SK-N-SH treated with all-trans-retinoic acid at 6 μM for 48 hours (cell line): ENCODE measurements around the gene ARHGAP24.

Source experiments
- ATAC-seq: fragments of 200-7000 bp; cut with Tn5 transposase; 3 replicates; pipeline ENCODE4 v1.9.1; 2020; ENCODE audit warnings: mild to moderate bottlenecking, moderate library complexity
- ARNTL ChIP-seq: fragments of 450-650 bp; formaldehyde crosslinking; IDR thresholded peaks from 2 replicates; pipeline ENCODE4 v1.5.0; 2020; ENCODE audit warnings: low read depth, mild to moderate bottlenecking, moderate library complexity, borderline replicate concordance
- BACH2 ChIP-seq: fragments of 250-450 bp; sonication (Bioruptor Pico); IDR thresholded peaks from 2 replicates; pipeline ENCODE4 v1.9.0; 2021; ENCODE audit warnings: mild to moderate bottlenecking, borderline replicate concordance
- CSDC2 ChIP-seq: fragments of 250-450 bp; sonication (Bioruptor Pico); IDR thresholded peaks from 2 replicates; pipeline ENCODE4 v1.5.0; 2020; ENCODE audit warnings: mild to moderate bottlenecking, moderate library complexity
- ESRRG ChIP-seq: fragments of 250-450 bp; sonication (Bioruptor Pico); IDR thresholded peaks from 2 replicates; pipeline ENCODE4 v1.6.1; 2021; ENCODE audit warnings: mild to moderate bottlenecking
- GLIS3 ChIP-seq: fragments of 250-450 bp; sonication (Bioruptor Pico); IDR thresholded peaks from 2 replicates; pipeline ENCODE4 v1.5.0; 2020; ENCODE audit warnings: mild to moderate bottlenecking, moderate library complexity
- ISL1 ChIP-seq: fragments of 250-450 bp; sonication (Bioruptor Pico); IDR thresholded peaks from 2 replicates; pipeline ENCODE4 v2.1.2; 2022; ENCODE audit warnings: mild to moderate bottlenecking, moderate library complexity
- OSR1 ChIP-seq: fragments of 250-450 bp; sonication (Bioruptor Pico); IDR thresholded peaks from 2 replicates; pipeline ENCODE4 v1.8.0; 2022; ENCODE audit warnings: moderate library complexity, mild to moderate bottlenecking, inconsistent platforms
- PPARA ChIP-seq: fragments of 250-450 bp; sonication (Bioruptor Pico); IDR thresholded peaks from 2 replicates; pipeline ENCODE4 v1.5.0; 2020; ENCODE audit warnings: mild to moderate bottlenecking, borderline replicate concordance
- RARB ChIP-seq: fragments of 250-450 bp; sonication (Bioruptor Pico); IDR thresholded peaks from 2 replicates; pipeline ENCODE4 v1.8.0; 2021; ENCODE audit warnings: mild to moderate bottlenecking, moderate library complexity
- SNAI2 ChIP-seq: fragments of 250-450 bp; sonication (Bioruptor Pico); IDR thresholded peaks from 2 replicates; pipeline ENCODE4 v1.5.0; 2020; ENCODE audit warnings: mild to moderate bottlenecking, moderate library complexity
- TCF4 ChIP-seq: fragments of 250-450 bp; sonication (Bioruptor Pico); IDR thresholded peaks from 2 replicates; pipeline ENCODE4 v1.8.0; 2021; ENCODE audit warnings: mild to moderate bottlenecking, moderate library complexity, borderline replicate concordance
- TOX ChIP-seq: fragments of 250-450 bp; sonication (Bioruptor Pico); IDR thresholded peaks from 2 replicates; pipeline ENCODE4 v1.8.0; 2021; ENCODE audit warnings: mild to moderate bottlenecking, moderate library complexity, borderline replicate concordance
- ZC3H10 ChIP-seq: fragments of 250-450 bp; sonication (Bioruptor Pico); IDR thresholded peaks from 2 replicates; pipeline ENCODE4 v1.5.1; 2021; ENCODE audit warnings: mild to moderate bottlenecking, moderate library complexity
- ZFP3 ChIP-seq: fragments of 250-450 bp; sonication (Bioruptor Pico); IDR thresholded peaks from 2 replicates; pipeline ENCODE4 v1.5.0; 2020; ENCODE audit warnings: mild to moderate bottlenecking, moderate library complexity
- ZFP30 ChIP-seq: fragments of 450-650 bp; formaldehyde crosslinking; IDR thresholded peaks from 2 replicates; pipeline ENCODE4 v1.5.0; 2022; ENCODE audit warnings: mild to moderate bottlenecking, moderate library complexity
- ZNF70 ChIP-seq: fragments of 450-650 bp; formaldehyde crosslinking; IDR thresholded peaks from 2 replicates; pipeline ENCODE4 v1.5.0; 2020; ENCODE audit warnings: mild to moderate bottlenecking, moderate library complexity
- ZNF8 ChIP-seq: fragments of 450-650 bp; formaldehyde crosslinking; IDR thresholded peaks from 2 replicates; pipeline ENCODE4 v1.5.0; 2020; ENCODE audit warnings: mild to moderate bottlenecking, moderate library complexity
- TF ChIP-seq, protein P1 (sequence below): fragments of 250-450 bp; sonication (Bioruptor Pico); IDR thresholded peaks from 2 replicates; pipeline ENCODE4 v1.5.1; 2020; ENCODE audit warnings: low read depth, mild to moderate bottlenecking, moderate library complexity
- TF ChIP-seq, protein P2 (sequence below): fragments of 250-450 bp; sonication (Bioruptor Pico); IDR thresholded peaks from 2 replicates; pipeline ENCODE4 v1.5.1; 2021; ENCODE audit warnings: mild to moderate bottlenecking, moderate library complexity
- TF ChIP-seq, protein P3 (sequence below): fragments of 250-450 bp; sonication (Bioruptor Pico); IDR thresholded peaks from 2 replicates; pipeline ENCODE4 v1.5.0; 2020; ENCODE audit warnings: mild to moderate bottlenecking, moderate library complexity
- TF ChIP-seq, protein P4 (sequence below): fragments of 250-450 bp; sonication (Bioruptor Pico); IDR thresholded peaks from 2 replicates; pipeline ENCODE4 v1.8.0; 2020; ENCODE audit warnings: mild to moderate bottlenecking, moderate library complexity, borderline replicate concordance

ARHGAP24 gene

DNA sequence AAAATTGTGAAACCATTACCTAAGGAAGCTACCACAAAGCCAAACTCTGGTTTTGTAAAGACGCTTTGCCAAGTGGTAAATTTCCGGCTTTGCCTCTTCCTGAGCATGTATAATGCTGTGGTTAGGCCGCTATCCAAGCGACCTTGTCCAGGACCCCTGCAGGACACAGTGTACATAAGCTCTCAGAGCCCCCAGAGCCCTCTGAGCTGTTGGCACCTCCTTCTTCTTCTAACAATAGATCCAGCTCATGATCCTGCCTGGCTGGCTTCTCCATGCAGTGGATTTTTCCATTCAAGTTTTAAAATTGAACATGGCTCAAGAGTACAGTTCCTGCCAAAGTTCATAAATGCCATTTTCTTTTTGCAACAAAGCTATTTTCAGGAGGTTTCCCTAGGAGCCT, 558.2 kb downstream of the ARHGAP24 start:
- ATAC-seq: peak; percentile 60
- TF ChIP-seq TOX (CRISPR knock-in tag): no peak
- no peak for TF ChIP-seq ZFP3 (CRISPR knock-in tag)
- TF ChIP-seq PPARA (CRISPR knock-in tag): no peak
- TF ChIP-seq GLIS3 (CRISPR knock-in tag): no peak
- TF ChIP-seq RARB (CRISPR knock-in tag): no peak
- no peak for TF ChIP-seq ZNF8 (CRISPR knock-in tag)
- TF ChIP-seq, protein P1, sequence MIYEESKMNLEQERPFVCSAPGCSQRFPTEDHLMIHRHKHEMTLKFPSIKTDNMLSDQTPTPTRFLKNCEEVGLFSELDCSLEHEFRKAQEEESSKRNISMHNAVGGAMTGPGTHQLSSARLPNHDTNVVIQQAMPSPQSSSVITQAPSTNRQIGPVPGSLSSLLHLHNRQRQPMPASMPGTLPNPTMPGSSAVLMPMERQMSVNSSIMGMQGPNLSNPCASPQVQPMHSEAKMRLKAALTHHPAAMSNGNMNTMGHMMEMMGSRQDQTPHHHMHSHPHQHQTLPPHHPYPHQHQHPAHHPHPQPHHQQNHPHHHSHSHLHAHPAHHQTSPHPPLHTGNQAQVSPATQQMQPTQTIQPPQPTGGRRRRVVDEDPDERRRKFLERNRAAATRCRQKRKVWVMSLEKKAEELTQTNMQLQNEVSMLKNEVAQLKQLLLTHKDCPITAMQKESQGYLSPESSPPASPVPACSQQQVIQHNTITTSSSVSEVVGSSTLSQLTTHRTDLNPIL (CRISPR knock-in tag): no peak
- TF ChIP-seq BACH2: no peak
- no peak for TF ChIP-seq ARNTL
- TF ChIP-seq TCF4: no peak
- TF ChIP-seq, protein P2, sequence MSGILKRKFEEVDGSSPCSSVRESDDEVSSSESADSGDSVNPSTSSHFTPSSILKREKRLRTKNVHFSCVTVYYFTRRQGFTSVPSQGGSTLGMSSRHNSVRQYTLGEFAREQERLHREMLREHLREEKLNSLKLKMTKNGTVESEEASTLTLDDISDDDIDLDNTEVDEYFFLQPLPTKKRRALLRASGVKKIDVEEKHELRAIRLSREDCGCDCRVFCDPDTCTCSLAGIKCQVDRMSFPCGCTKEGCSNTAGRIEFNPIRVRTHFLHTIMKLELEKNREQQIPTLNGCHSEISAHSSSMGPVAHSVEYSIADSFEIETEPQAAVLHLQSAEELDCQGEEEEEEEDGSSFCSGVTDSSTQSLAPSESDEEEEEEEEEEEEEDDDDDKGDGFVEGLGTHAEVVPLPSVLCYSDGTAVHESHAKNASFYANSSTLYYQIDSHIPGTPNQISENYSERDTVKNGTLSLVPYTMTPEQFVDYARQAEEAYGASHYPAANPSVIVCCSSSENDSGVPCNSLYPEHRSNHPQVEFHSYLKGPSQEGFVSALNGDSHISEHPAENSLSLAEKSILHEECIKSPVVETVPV (CRISPR knock-in tag): no peak
- TF ChIP-seq ESRRG (CRISPR knock-in tag): no peak
- TF ChIP-seq, protein P3, sequence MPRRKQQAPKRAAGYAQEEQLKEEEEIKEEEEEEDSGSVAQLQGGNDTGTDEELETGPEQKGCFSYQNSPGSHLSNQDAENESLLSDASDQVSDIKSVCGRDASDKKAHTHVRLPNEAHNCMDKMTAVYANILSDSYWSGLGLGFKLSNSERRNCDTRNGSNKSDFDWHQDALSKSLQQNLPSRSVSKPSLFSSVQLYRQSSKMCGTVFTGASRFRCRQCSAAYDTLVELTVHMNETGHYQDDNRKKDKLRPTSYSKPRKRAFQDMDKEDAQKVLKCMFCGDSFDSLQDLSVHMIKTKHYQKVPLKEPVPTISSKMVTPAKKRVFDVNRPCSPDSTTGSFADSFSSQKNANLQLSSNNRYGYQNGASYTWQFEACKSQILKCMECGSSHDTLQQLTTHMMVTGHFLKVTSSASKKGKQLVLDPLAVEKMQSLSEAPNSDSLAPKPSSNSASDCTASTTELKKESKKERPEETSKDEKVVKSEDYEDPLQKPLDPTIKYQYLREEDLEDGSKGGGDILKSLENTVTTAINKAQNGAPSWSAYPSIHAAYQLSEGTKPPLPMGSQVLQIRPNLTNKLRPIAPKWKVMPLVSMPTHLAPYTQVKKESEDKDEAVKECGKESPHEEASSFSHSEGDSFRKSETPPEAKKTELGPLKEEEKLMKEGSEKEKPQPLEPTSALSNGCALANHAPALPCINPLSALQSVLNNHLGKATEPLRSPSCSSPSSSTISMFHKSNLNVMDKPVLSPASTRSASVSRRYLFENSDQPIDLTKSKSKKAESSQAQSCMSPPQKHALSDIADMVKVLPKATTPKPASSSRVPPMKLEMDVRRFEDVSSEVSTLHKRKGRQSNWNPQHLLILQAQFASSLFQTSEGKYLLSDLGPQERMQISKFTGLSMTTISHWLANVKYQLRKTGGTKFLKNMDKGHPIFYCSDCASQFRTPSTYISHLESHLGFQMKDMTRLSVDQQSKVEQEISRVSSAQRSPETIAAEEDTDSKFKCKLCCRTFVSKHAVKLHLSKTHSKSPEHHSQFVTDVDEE (CRISPR knock-in tag): no peak
- TF ChIP-seq ZNF70 (CRISPR knock-in tag): no peak
- TF ChIP-seq ZC3H10 (CRISPR knock-in tag): no peak
- TF ChIP-seq, protein P4, sequence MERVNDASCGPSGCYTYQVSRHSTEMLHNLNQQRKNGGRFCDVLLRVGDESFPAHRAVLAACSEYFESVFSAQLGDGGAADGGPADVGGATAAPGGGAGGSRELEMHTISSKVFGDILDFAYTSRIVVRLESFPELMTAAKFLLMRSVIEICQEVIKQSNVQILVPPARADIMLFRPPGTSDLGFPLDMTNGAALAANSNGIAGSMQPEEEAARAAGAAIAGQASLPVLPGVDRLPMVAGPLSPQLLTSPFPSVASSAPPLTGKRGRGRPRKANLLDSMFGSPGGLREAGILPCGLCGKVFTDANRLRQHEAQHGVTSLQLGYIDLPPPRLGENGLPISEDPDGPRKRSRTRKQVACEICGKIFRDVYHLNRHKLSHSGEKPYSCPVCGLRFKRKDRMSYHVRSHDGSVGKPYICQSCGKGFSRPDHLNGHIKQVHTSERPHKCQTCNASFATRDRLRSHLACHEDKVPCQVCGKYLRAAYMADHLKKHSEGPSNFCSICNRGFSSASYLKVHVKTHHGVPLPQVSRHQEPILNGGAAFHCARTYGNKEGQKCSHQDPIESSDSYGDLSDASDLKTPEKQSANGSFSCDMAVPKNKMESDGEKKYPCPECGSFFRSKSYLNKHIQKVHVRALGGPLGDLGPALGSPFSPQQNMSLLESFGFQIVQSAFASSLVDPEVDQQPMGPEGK (CRISPR knock-in tag): no peak
- TF ChIP-seq CSDC2: no peak
- TF ChIP-seq OSR1 (CRISPR knock-in tag): no peak

DNA sequence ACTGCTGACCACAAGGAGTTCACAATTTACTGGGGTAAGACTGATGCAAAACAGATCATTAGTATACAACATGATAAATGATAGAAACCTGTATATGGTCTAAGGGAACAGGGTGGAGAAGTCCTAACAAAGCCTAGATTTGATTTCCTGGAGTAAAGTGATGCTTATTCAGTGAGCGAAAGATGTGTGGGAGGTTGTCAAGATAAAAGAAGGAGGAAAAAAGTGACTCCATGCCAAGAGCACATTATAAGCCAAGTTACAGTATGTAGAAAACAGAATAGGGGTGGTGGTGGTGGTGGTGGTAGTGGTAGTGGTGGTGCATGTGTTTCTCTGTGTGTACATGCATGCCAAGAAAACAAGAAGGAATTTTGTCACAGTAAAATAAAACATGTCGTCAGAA, 559.7 kb downstream of the ARHGAP24 start:
- TF ChIP-seq BACH2 (no peak), SNAI2 (CRISPR knock-in tag) (no peak), PPARA (CRISPR knock-in tag) (no peak), ZFP30 (CRISPR knock-in tag) (no peak), ISL1 (no peak), TCF4 (no peak), GLIS3 (CRISPR knock-in tag) (no peak), OSR1 (CRISPR knock-in tag) (no peak), ZNF8 (CRISPR knock-in tag) (no peak), ZC3H10 (CRISPR knock-in tag) (no peak)
- TF ChIP-seq, protein P4 (CRISPR knock-in tag): no peak
- TF ChIP-seq, protein P1 (CRISPR knock-in tag): no peak
- TF ChIP-seq, protein P2 (CRISPR knock-in tag): no peak
- TF ChIP-seq, all 23 proteins: peak for 0
- ATAC-seq: no peak
